ENCODE data around the gene HDAC4. TPM values are rescaled to one million over a fixed set of nuclear protein-coding genes. Genes with fewer than 3 reads are reported as not detected.
A peak's percentile ranks its signal among the peaks of the same experiment; 100 is the strongest.

The HDAC4 gene
- total and polyA plus RNA-seq, 4 donors: 6.8 to 75.5 (median 30.2) TPM

- 28 to 42% methylated on average over 2 of the region's 2 CpGs for WGBS, 2 donors
- Histone ChIP-seq H3K27ac (ENCODE audit: low read depth in 1 of 2, low read length in 2 of 2) (no peak overlapping the region), H3K4me3 (ENCODE audit: low read length in 2 of 2) (no peak overlapping the region), H3K9me3 (ENCODE audit: control insufficient read depth, low read length) (no peaks in the 10 kb centered on the region), H3K36me3 (ENCODE audit: control insufficient read depth in 1 of 2, insufficient read depth in 2 of 2, low read length in 1 of 2) (peaks cover 1 to 5% of the 10 kb centered on the region in 2 donors), H3K4me1 (ENCODE audit: control insufficient read depth in 1 of 2, insufficient read depth in 2 of 2, low read length in 2 of 2) (no peaks in the 10 kb centered on the region), H3K27me3 (ENCODE audit: control insufficient read depth in 1 of 2, insufficient read depth in 2 of 2, low read length in 1 of 2) (no peaks in the 10 kb centered on the region)
- intact Hi-C loops (cut with DNase I): no loop called here
- no peak for ATAC-seq (ENCODE audit: low FRiP score)
- no peak for DNase-seq
These were observed 343.3 kb downstream of the HDAC4 start for GRCh38 chr2:239057533-239057932.

- Histone ChIP-seq H3K27ac (ENCODE audit: low read depth in 1 of 2, low read length in 2 of 2) (no peak overlapping the region), H3K27me3 (ENCODE audit: control insufficient read depth in 1 of 2, insufficient read depth in 2 of 2, low read length in 1 of 2) (no peaks in the 10 kb centered on the region), H3K36me3 (ENCODE audit: control insufficient read depth in 1 of 2, insufficient read depth in 2 of 2, low read length in 1 of 2) (peaks cover 1 to 5% of the 10 kb centered on the region in 2 donors), H3K4me1 (ENCODE audit: control insufficient read depth in 1 of 2, insufficient read depth in 2 of 2, low read length in 2 of 2) (no peaks in the 10 kb centered on the region), H3K9me3 (ENCODE audit: control insufficient read depth, low read length) (no peaks in the 10 kb centered on the region), H3K4me3 (ENCODE audit: low read length in 2 of 2) (no peak overlapping the region)
- intact Hi-C loops (cut with DNase I): no loop called here
- 97 to 98% methylated on average over 10 of the region's 10 CpGs for WGBS, 2 donors
- DNase-seq (no peak), ATAC-seq (ENCODE audit: low FRiP score) (no peak)
These were observed 344.2 kb downstream of the HDAC4 start for GRCh38 chr2:239056611-239057010.

GRCh38 chr2:239055756-239056493 lies 344.9 kb downstream of the HDAC4 start:
- H3K36me3 ChIP-seq (ENCODE audit: control insufficient read depth in 1 of 2, insufficient read depth in 2 of 2, low read length in 1 of 2): peaks cover 1 to 5% of the 10 kb centered on the region in 2 donors
- H3K4me3 ChIP-seq (ENCODE audit: low read length in 2 of 2): no peak overlapping the region
- peak in 1 of 2 donors; percentile 62 for DNase-seq
- intact Hi-C loops (cut with DNase I): no loop called here
- 93 to 94% methylated on average over 20 of the region's 20 CpGs for WGBS, 2 donors
- no peaks in the 10 kb centered on the region for H3K27me3 ChIP-seq (ENCODE audit: control insufficient read depth in 1 of 2, insufficient read depth in 2 of 2, low read length in 1 of 2)
- no peaks in the 10 kb centered on the region for H3K4me1 ChIP-seq (ENCODE audit: control insufficient read depth in 1 of 2, insufficient read depth in 2 of 2, low read length in 2 of 2)
- ATAC-seq (ENCODE audit: low FRiP score): no peak
- no peaks in the 10 kb centered on the region for H3K9me3 ChIP-seq (ENCODE audit: control insufficient read depth, low read length)
- no peak overlapping the region for H3K27ac ChIP-seq (ENCODE audit: low read depth in 1 of 2, low read length in 2 of 2)

GRCh38 chr2:239054921-239055320 lies 345.9 kb downstream of the HDAC4 start:
- H3K27ac ChIP-seq (ENCODE audit: low read depth in 1 of 2, low read length in 2 of 2): no peak overlapping the region
- no peaks in the 10 kb centered on the region for H3K9me3 ChIP-seq (ENCODE audit: control insufficient read depth, low read length)
- H3K4me1 ChIP-seq (ENCODE audit: control insufficient read depth in 1 of 2, insufficient read depth in 2 of 2, low read length in 2 of 2): no peaks in the 10 kb centered on the region
- WGBS, 2 donors: 92 to 97% methylated on average over 8 of the region's 8 CpGs
- ATAC-seq (ENCODE audit: low FRiP score) (no peak), DNase-seq (peak in 1 of 2 donors; percentile 25)
- H3K36me3 ChIP-seq (ENCODE audit: control insufficient read depth in 1 of 2, insufficient read depth in 2 of 2, low read length in 1 of 2): peaks cover 1 to 5% of the 10 kb centered on the region in 2 donors
- H3K4me3 ChIP-seq (ENCODE audit: low read length in 2 of 2): no peak overlapping the region
- intact Hi-C loops (cut with DNase I): no loop called here
- H3K27me3 ChIP-seq (ENCODE audit: control insufficient read depth in 1 of 2, insufficient read depth in 2 of 2, low read length in 1 of 2): no peaks in the 10 kb centered on the region

- Histone ChIP-seq H3K27ac (ENCODE audit: low read depth in 1 of 2, low read length in 2 of 2) (no peak overlapping the region), H3K36me3 (ENCODE audit: control insufficient read depth in 1 of 2, insufficient read depth in 2 of 2, low read length in 1 of 2) (peaks cover 1 to 5% of the 10 kb centered on the region in 2 donors), H3K27me3 (ENCODE audit: control insufficient read depth in 1 of 2, insufficient read depth in 2 of 2, low read length in 1 of 2) (no peaks in the 10 kb centered on the region), H3K4me3 (ENCODE audit: low read length in 2 of 2) (no peak overlapping the region), H3K9me3 (ENCODE audit: control insufficient read depth, low read length) (no peaks in the 10 kb centered on the region), H3K4me1 (ENCODE audit: control insufficient read depth in 1 of 2, insufficient read depth in 2 of 2, low read length in 2 of 2) (no peaks in the 10 kb centered on the region)
- peak in 1 of 2 donors; percentile 39 for DNase-seq
- WGBS, 2 donors: 94 to 97% methylated on average over 15 of the region's 15 CpGs
- intact Hi-C loops (cut with DNase I): no loop called here
- no peak for ATAC-seq (ENCODE audit: low FRiP score)
These were observed 346.9 kb downstream of the HDAC4 start for GRCh38 chr2:239053801-239054503.

GRCh38 chr2:239052798-239053665 lies 347.8 kb downstream of the HDAC4 start:
- H3K4me3 ChIP-seq (ENCODE audit: low read length in 2 of 2): no peak overlapping the region
- peaks cover 1 to 5% of the 10 kb centered on the region in 2 donors for H3K36me3 ChIP-seq (ENCODE audit: control insufficient read depth in 1 of 2, insufficient read depth in 2 of 2, low read length in 1 of 2)
- H3K27me3 ChIP-seq (ENCODE audit: control insufficient read depth in 1 of 2, insufficient read depth in 2 of 2, low read length in 1 of 2): no peaks in the 10 kb centered on the region
- intact Hi-C loops (cut with DNase I): no loop called here
- H3K9me3 ChIP-seq (ENCODE audit: control insufficient read depth, low read length): no peaks in the 10 kb centered on the region
- peak; percentile 38 for ATAC-seq (ENCODE audit: low FRiP score)
- 96% methylated on average over 49 to 51 of the region's 51 CpGs for WGBS, 2 donors
- H3K4me1 ChIP-seq (ENCODE audit: control insufficient read depth in 1 of 2, insufficient read depth in 2 of 2, low read length in 2 of 2): no peaks in the 10 kb centered on the region
- DNase-seq: peak in 1 of 2 donors; percentile 71
- no peak overlapping the region for H3K27ac ChIP-seq (ENCODE audit: low read depth in 1 of 2, low read length in 2 of 2)

- intact Hi-C loops (cut with DNase I): no loop called here
- 91 to 92% methylated on average over 19 of the region's 19 CpGs for WGBS, 2 donors
- Histone ChIP-seq H3K4me1 (ENCODE audit: control insufficient read depth in 1 of 2, insufficient read depth in 2 of 2, low read length in 2 of 2) (no peaks in the 10 kb centered on the region), H3K36me3 (ENCODE audit: control insufficient read depth in 1 of 2, insufficient read depth in 2 of 2, low read length in 1 of 2) (peaks cover 1 to 5% of the 10 kb centered on the region in 2 donors), H3K27ac (ENCODE audit: low read depth in 1 of 2, low read length in 2 of 2) (no peak overlapping the region), H3K9me3 (ENCODE audit: control insufficient read depth, low read length) (no peaks in the 10 kb centered on the region), H3K27me3 (ENCODE audit: control insufficient read depth in 1 of 2, insufficient read depth in 2 of 2, low read length in 1 of 2) (no peaks in the 10 kb centered on the region), H3K4me3 (ENCODE audit: low read length in 2 of 2) (no peak overlapping the region)
- no peak for ATAC-seq (ENCODE audit: low FRiP score)
- peak in 1 of 2 donors; percentile 50 for DNase-seq
These were observed 348.9 kb downstream of the HDAC4 start for GRCh38 chr2:239051891-239052445.

- DNase-seq (peak in 1 of 2 donors; percentile 21), ATAC-seq (ENCODE audit: low FRiP score) (no peak)
- H3K9me3 ChIP-seq (ENCODE audit: control insufficient read depth, low read length): no peaks in the 10 kb centered on the region
- H3K4me1 ChIP-seq (ENCODE audit: control insufficient read depth in 1 of 2, insufficient read depth in 2 of 2, low read length in 2 of 2): no peaks in the 10 kb centered on the region
- no peaks in the 10 kb centered on the region for H3K27me3 ChIP-seq (ENCODE audit: control insufficient read depth in 1 of 2, insufficient read depth in 2 of 2, low read length in 1 of 2)
- peaks cover 0 to 5% of the 10 kb centered on the region in 2 donors for H3K36me3 ChIP-seq (ENCODE audit: control insufficient read depth in 1 of 2, insufficient read depth in 2 of 2, low read length in 1 of 2)
- no peak overlapping the region for H3K27ac ChIP-seq (ENCODE audit: low read depth in 1 of 2, low read length in 2 of 2)
- intact Hi-C loops (cut with DNase I): no loop called here
- 92 to 100% methylated on average over 3 of the region's 3 CpGs for WGBS, 2 donors
- H3K4me3 ChIP-seq (ENCODE audit: low read length in 2 of 2): no peak overlapping the region
These were observed 350.6 kb downstream of the HDAC4 start for GRCh38 chr2:239050252-239050649.
